NOMO-1 treated with DMSO at 0.1 percent for 48 hours (cell line): ENCODE data around the gene ATF7IP2.
"Not testable (repeated sequence)": the region's sequence is repeated elsewhere in the genome, so short reads cannot be mapped to it uniquely, and the experiment has no call there.

Experiments used
- DNase-seq: peaks from one replicate; lab custom pipeline; 2025; ENCODE audit not compliant: unreplicated experiment; lab: John Stamatoyannopoulos, UW

Gene ATF7IP2

DNA sequence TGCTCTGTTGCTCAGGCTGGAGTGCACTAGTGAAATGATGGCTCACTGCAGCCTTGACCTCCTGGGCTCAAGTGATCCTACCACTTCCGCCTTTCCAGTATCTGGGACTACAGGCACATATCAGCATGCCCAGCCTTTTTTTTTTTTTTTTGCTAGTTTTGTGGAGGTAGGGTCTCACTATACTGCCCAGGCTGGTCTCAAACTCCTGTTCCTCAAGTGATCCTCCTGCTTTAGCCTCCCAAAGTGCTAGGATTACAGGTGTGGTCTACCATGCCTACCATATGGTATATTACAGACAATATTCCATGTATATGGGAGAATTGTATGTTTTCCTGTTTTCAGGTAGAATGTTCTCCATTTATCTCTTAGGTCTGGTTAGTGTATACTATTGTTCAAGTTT lies 12.3 kb upstream of the ATF7IP2 start:
- DNase-seq: no peak

DNA sequence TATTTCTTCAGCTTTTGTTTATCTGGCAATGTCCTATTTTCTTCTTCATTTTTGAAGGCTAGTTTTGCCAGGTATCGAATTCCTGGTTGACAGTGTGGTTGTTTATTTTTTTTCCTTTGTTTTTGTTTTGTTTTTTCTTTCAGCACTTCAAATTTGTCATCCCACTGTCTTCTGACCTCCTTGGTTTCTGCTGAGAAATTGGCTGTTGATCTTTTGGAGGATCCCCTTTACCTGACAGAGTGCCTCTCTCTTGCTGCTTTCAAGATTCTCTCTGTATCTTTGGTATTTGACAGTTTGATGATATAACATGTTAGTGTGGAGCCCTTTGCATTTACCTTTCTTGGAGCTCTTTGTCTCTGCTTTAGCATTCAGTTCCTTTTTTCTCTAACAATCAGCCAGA lies 9.6 kb upstream of the ATF7IP2 start:
- no peak for DNase-seq

- no peak for DNase-seq
Observed at GRCh38 chr16:10383626-10384025, 2.2 kb upstream of the ATF7IP2 start.

- peak; percentile 38 for DNase-seq
Observed at GRCh38 chr16:10386517-10387100, 748 bp downstream of the ATF7IP2 start.

DNA sequence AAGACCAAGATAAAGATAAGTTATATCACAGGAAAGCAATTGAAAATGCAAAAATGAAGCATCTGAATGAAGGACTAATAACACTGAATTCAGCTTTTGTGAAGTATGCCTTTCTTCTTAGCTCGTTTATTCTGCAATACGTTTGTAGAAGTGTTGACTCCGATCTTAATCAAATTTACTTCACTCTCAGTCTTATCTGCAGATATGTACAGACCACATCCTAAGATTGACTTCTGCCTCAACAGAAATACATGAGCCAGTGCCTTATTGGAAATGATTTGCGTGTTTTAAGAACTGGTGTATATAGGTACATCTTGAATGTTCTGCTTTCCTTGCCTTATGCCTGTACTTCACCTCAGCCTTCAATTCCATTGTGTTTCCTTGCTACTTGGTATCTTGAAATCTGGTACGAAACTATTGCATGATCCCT lies 1.3 kb downstream of the ATF7IP2 start:
- DNase-seq: no peak

DNA sequence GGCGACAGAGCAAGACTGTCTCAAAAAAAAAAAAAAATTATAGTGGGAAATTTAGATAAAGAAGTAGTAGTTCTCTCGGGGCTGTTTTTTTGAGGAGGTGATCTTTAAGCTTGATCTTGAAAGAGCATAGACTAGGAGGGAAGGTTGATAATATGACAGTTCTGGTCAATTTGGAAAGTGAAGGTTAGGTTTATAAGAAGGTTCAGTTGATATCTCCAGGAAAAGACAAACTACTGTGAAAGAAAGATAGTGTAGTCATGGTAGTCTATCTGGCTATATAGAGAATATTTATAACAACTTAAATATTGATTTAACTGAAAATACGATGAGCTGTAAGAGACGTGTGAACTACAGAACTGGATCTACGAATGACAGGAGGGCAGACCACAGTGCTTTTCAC lies 3.1 kb downstream of the ATF7IP2 start:
- no peak for DNase-seq

DNA sequence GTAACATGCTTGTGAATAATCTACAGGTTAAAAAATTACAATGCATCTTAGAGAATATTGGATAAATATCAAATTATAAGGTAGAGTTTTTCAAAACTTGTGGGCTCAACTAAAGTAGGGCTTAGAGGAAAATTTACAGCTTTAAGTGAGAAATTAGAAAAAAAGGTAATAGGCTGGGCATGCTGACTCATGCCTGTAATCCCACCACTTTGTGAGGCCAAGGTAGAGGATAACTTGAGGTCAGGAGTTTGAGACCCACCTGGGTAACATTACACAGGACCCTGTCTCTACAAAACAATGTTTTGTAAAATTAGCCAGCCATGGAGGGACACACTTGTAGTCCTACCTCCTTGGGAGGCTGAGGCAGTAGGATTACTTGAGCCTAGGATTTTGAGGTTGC lies 4.5 kb downstream of the ATF7IP2 start:
- no peak for DNase-seq

DNA sequence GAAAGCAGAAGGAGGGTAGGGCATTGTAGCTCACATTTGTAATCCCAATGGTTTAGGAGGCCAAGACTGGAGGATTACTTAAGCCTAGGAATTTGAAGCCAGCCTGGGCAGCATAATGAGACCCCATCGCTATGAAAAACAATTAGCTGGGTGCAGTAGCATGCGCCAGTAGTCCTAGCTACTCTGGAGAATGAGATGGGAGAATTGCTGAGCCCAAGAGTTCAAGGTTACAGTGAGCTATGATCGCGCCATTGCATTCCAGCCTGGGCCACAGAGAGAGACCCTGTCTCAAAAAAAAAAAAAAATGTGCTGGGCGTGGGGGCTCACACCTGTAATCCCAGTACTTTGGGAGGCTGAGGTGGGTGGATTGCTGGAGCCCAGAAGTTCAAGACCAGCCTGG lies 5.0 kb downstream of the ATF7IP2 start:
- DNase-seq: no peak

- no peak for DNase-seq
Observed at GRCh38 chr16:10391339-10391738, 5.5 kb downstream of the ATF7IP2 start.

DNA sequence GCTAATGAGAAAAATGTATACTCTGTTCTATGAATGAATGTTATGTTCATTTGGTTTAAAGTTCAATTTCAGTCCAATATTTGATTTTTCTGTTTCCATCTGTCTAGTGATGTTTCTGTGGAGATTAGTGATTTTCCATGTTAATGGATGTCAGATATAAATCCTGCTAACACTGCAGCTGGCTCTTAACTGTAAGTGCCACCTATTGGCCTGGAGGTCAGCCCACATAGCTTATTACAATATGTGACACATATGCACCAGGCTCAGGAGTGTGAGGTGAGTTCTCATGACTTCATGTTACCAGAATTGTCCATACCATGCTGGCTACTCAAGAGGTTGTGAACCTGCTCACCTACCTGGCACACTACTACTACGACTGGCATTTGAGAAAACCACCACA lies 17.1 kb downstream of the ATF7IP2 start:
- DNase-seq: no peak

DNA sequence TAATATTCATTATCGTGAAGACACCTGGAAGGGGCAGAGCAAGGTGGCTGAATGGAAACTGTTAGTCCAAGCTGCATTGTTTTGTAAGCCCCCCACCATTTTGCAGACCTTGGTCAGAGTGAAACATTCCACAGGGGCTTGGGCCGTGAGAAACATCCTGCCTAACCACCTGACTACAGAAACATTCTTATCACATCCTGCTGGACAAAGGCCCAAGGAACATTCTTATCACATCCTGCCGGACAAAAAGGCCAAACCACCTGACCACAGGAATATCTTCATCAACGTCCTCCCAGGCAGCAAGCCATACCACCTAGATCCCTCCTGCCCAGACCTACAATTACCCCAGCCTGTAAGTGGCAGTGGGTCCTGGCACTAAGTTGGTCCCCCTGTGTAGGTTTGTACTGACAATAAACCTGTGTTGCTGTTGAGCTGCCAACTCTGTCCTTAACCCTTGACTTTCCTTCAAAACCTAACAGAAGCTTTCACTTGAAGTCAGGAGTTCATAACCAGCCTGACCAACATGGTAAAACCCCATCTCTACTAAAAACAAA lies 19.6 kb downstream of the ATF7IP2 start:
- no peak for DNase-seq

DNA sequence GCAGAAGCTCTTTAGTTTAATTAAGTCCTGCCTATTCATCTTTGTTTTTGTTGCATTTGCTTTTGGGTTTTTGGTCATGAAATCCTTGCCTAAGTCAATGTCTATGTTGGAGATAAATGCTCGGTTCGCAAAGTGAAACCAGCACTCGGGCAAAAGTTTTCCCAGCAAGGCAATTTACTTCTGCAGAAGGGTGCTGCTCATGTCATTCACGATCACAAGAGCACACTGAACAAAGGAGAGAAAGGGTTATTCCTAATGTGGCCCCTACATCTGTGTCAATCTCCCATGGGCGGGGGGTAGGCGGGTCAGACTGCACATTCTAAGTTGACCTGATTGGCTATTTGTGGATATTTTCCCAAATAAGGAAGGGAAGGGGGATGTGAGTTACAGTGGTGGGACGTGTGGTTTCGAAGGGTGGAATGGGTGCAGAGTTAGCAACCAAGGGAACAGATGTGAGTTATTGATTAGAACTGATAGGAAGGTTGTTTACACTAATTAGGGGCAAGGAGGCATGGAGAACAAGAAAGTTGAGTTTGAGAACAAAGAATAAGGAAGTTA lies 23.0 kb downstream of the ATF7IP2 start:
- DNase-seq: no peak

GRCh38 chr16:10409713-10410112 lies 23.9 kb downstream of the ATF7IP2 start:
- DNase-seq: not testable (repeated sequence)

GRCh38 chr16:10410469-10410868 lies 24.6 kb downstream of the ATF7IP2 start:
- no peak for DNase-seq

DNA sequence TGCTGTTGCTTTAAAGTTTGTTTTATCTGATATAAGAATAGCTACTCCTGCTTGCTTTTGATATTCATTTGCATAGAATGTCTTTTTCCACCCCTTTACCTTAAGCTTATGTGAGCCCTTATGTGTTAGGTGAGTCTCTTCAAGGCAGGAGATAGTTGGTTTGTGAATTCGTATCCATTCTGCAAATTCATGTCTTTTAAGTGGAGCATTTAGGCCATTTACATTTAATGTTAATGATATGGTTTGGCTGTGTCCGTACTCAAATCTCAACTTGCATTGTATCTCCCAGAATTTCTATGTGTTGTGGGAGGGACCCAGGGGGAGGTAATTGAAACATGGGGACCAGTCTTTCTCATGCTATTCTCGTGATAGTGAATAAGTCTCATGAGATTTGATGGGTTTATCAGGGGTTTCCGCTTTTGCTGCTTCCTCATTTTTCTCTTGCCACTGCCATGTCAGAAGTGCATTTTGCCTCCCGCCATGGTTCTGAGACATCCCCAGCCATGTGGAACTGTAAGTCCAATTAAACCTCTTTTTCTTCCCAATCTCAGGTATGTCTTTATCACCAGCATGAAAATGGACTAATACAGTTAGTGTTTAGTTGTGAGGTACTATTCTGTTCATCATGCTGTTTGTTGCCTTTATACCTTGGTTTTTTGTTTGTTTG lies 27.2 kb downstream of the ATF7IP2 start:
- no peak for DNase-seq

DNA sequence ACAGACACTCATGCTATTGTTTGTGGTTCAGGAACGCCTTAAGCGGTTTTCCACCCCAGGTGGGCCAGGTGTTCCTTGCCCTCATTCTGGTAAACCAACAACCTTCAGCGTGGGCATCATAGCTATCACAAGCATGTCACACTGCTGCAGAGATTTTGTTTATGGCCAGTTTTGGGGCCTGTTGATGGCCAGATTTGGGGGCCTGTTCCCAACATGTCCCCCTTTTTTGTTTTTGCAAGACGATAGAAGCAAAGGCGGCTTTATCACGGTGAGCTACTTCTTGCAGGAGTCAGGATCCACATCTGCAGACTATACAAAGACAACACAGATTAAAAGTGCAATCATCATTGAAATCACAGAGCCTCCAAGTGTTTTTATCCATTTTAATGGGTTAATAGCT lies 32.3 kb downstream of the ATF7IP2 start:
- not testable (repeated sequence) for DNase-seq

GRCh38 chr16:10419701-10420100 lies 33.8 kb downstream of the ATF7IP2 start:
- no peak for DNase-seq

- no peak for DNase-seq
Observed at GRCh38 chr16:10421596-10421995, 35.7 kb downstream of the ATF7IP2 start.

- DNase-seq: no peak
Observed at GRCh38 chr16:10428433-10429168, 42.7 kb downstream of the ATF7IP2 start.

DNA sequence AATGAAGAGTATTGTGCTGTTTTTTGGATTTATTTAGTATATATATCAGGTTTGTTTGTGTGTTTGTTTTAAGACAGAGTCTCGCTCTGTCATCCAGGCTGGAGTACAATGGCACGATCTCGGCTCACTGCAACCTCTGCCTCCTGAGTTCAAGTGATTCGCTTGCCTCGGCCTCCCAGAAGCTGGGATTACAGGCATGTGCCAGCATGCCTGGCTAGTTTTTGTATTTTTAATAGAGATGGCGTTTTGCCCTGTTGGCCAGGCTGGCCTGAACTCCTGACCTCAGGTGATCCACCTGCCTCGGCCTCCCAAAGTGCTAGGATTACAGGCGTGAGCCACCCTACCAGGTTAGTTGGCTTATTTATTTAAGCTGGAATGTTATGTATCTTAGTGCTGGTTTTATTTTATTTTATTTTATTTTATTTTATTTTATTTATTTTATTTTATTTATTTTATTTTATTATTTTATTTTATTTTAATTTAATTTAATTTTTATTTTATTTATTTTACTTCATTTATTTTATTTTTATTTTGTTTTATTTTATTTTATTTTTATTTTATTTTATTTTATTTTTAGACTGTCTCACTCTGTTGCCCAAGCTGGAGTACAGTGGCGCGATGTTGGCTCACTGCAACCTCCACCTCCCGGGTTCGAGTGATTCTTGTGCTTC lies 43.6 kb downstream of the ATF7IP2 start:
- DNase-seq: not testable (repeated sequence)

DNA sequence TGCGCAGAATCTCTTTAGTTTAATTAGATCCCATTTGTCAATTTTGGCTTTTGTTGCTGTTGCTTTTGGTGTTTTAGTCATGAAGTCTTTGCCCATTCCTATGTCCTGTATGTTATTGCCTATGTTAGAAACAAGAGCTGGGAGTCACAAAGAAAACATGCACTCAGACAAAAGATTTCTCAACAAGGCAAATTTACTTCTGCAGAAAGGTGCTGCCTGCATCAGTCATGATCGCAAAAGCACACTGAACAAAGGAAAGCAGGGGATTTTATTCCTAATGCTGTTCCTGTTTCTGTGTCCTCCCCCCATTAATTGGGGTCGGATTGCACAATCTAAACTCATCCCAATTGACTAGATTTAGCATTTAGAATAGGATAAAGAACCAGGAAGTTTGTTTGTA lies 55.9 kb downstream of the ATF7IP2 start:
- no peak for DNase-seq
